HG02943 (cell line): ENCODE measurements around the gene LXN.
"Not testable (repeated sequence)": the region's sequence is repeated elsewhere in the genome, so short reads cannot be mapped to it uniquely, and the experiment has no call there.

Experiments used
- ATAC-seq: cut with Tn5 transposase; IDR thresholded peaks from one replicate; pipeline ENCODE4 v1.9.1; 2021; ENCODE audit warnings: mild to moderate bottlenecking, low read depth, moderate library complexity; ENCODE audit not compliant: unreplicated experiment

The LXN gene, protein sequence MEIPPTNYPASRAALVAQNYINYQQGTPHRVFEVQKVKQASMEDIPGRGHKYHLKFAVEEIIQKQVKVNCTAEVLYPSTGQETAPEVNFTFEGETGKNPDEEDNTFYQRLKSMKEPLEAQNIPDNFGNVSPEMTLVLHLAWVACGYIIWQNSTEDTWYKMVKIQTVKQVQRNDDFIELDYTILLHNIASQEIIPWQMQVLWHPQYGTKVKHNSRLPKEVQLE

GRCh38 chr3:158672215-158673176 lies at the start of gene LXN:
Gene LXN, minus strand, starts transcription at chr3:158672648. Its CDS starts 170 bp downstream, at chr3:158672478.
- ATAC-seq, result peak; percentile 100

GRCh38 chr3:158722108-158722507 lies 49.7 kb upstream of the LXN start:
- ATAC-seq, result no peak

- no peak for ATAC-seq
Observed at GRCh38 chr3:158718490-158719170, 46.2 kb upstream of the LXN start.

- ATAC-seq, result no peak
Observed at GRCh38 chr3:158717576-158717975, 45.1 kb upstream of the LXN start.

DNA sequence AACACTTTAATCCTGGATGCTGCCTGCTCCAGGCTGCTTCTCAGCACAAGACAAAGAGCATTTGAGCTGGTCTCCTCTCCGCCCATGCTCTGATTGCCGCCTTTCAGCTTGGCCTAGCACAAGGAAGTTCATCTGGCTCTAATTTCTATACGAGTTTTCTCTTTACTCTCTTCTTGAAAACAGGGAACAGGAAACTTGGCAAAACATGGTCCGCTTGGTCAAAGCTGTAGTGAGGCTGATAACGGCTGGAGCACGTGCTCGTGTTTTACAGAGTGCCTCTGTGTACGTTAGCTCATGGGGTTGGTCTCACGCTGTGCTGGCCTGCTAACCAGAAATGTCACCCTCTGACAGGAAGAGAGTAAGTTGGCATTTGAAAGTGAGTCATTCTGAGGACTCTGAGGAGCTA lies 40.6 kb upstream of the LXN start:
- no peak for ATAC-seq

DNA sequence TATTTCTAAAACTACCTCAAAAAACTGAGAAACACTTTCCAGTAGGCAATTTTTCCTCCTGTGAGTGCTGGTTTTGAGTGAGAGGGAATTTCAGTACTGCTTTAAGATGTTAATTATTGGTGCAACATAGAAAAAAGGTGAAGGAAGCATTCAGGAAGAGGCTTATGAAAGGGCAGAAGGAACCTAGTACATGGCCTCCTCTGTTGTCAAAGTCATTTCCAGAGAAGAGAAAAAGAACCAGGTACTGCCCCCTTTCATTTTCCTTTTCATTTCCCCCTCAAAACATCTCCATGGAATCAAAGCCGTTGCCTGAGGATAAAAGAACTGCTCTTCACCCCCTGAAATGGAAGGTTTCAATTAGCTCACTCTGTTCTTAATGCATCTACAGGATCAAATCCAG lies 40.0 kb upstream of the LXN start:
- ATAC-seq, result no peak

GRCh38 chr3:158711886-158712285 lies 39.4 kb upstream of the LXN start:
- no peak for ATAC-seq

DNA sequence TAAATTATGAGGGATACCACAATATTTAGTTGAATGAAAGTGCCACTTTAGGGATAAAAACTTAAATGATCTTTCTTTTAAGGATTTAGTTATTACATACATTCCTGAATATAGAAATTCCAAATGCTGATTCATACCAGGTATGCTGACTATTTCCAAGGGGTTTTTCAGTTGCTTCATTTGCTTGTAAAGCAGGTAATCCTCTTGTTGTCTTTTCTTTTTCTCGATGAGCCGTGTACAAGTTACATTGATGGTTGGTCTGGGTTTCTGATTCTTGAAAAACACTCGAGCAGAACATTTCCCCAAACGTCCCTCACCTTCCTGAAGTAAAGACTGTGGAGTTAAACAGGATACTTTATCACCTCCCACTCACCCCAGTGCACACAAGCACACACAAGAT lies 38.2 kb upstream of the LXN start:
- no peak for ATAC-seq

- no peak for ATAC-seq
Observed at GRCh38 chr3:158709666-158710083, 37.2 kb upstream of the LXN start.

DNA sequence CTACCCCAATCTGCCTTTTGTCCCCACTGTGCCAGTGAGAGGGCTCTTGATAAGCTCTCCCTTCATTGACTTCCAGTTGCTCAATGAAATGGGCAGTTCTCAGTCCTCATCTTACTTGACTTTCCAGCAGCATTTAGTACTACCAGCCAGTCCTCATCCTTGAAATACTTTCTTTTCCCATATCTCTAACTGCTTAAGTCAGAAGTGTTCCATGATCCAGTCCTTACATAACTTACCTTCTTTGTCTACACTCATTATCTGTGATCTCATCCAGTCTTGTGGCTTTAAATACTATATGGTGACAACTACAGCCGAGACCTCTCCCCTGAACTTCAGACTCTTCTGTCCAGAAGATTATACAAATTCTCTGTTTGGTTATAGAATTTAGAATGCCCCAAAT lies 31.1 kb upstream of the LXN start:
- no peak for ATAC-seq

GRCh38 chr3:158702815-158703481 lies 30.5 kb upstream of the LXN start:
- no peak for ATAC-seq

DNA sequence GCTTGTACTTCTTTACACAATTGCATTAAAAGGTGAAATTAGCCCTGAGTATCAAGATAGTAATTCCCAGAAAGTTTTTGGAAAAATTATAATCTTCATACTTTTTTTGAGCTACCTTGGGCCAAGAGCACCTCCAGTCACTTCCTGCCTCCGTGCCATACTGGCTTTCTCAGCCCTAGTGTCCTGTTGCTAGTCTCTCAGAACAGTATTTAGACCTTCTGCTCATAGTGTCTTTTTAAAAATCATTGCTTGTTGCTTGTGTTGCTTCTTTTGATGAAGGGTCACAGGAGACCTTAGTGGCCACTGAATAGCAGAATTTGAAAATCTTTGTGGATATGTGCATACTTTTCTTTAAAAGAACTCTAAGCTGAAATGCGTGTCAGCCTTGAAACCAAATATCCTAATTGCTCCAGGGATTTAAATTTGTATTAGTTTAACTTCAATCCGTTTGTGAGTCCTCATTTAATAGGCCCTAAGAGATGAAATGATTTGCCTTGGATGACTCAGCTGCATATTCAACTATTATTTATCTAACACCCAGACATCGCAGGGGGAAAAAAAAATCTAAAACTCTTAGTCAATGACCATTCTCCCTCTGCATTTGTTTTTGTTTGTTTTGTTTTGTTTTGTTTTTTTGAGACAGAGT lies 29.1 kb upstream of the LXN start:
- ATAC-seq, result no peak

DNA sequence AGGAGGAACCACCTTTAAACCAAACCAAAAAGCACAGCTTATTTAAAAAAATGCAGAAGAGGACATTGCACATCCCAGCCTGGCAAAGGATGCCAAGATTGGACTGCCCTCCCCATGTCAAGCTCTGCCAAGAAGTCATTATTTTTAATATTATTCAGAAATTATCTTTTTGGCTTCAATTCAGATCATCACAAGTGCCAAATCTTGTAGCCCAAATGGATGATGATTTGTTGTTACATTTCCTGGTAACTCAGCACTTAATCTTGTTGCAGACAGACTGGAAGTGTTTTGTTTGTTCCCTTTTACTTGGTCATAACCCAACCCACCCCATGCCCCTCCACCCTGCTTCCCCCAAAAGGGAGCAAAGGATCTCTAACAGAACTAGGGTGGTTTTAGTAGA lies 28.1 kb upstream of the LXN start:
- no peak for ATAC-seq

DNA sequence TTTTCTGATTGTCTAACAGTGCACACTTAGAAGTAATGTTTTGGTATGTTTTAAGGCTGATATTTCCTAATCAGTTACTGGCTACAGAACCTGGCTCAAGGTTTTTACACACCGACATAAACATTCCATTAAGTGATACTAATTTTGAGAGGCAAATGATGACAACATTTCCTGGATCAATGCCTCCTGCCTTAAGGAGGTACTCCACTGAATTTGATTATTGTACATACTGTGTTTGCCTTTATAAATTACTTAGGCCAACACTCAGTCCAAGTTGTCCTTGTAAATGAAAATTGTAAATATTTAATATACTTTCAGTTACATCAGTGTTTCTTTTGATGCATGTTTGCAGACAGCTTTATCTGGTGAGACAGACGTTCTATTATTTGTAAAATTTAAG lies 24.2 kb upstream of the LXN start:
- ATAC-seq, result no peak

DNA sequence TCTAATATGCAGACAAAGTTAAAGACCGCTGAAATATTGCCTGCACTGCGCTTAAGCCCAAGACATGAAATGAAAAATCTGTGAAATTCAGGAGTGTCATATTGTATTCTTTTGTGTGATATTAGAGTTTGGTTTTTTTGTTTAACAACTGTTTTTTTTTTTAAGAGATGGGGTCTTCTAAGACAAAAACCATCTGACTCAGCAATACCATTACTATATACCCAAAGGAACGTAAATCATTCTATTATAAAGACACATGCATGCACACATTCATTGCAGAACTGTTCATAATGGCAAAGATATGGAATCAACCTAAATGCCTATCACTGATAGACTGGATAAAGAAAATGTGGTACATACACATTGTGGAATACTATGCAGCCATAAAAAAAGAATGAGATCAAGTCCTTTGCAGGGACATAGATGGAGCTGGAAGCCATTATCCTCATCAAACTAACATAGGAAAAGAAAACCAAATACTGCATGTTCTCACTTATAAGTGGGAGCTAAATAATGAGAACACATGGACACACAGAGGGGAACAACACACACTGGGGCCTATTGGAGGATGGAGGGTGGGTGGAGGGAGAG lies 21.5 kb upstream of the LXN start:
- not testable (repeated sequence) for ATAC-seq

GRCh38 chr3:158685159-158685558 lies 12.7 kb upstream of the LXN start:
- no peak for ATAC-seq

- no peak for ATAC-seq
Observed at GRCh38 chr3:158683230-158683962, 10.9 kb upstream of the LXN start.

DNA sequence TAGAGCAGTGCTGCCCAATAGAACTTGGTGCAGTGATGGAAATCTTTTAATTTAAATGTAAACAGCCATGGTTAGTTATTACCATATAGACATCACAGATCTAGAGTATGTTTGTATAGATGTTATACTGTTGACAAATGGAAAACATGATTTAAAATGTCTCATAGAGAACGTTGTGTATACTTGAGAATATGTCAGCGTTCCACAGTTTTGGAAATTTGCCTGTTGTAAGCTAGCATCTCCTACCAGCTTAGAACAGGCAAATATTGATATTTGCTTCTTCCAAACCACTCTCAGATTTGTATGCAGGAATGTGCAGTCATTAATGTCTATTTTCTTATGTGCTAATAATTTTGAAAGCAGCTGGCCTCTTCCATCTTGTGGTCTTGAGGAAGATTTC lies 8.4 kb upstream of the LXN start:
- no peak for ATAC-seq

DNA sequence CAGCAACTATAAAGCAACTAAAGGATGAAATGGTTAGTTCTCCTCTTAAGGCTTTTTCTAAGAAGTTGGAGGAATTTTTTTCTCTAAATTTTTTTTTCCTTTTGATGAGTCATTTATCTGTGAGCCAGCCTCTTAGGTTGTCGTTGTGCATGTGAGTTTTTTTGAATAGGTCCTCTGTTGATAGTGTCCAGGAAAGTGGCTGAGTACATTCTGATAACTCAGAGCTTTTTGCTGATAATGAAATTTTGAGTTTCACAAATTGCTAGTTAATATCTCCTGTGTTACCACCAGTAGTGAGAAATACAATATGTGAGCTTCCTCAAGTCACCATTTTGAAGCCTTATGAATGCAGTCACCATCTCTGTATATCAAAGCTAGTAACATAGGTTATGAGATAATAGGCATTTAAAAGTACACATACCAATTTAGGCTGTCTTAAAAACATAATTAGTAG lies 7.1 kb upstream of the LXN start:
- ATAC-seq, result no peak
